ENCODE results near the gene SNRPE.

DNA sequence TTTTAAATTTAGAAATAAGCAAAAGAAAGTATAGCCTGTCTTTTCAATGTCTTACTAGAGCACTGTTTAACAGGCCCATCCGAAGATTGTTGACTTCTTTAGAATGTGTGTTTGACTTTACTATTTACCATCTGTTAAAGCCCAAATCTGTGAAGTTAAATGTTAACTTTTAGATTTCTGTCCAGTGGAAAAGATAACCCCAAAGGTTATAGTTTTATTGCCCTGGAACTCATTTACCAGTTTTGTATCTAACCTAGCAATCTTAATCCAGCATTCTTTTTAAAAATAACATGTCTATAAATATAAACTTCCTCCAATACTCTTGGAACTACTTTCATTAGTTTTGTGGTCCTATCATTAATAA is 37.9 kb downstream of the SNRPE start:
- TF ChIP-seq CTCF (conservative IDR thresholded peaks at IDR 0.05; ENCODE audit: low read length) (no peak), EZH2phosphoT487 (IDR thresholded peaks at IDR 0.05; ENCODE audit: borderline replicate concordance, low read depth, low read length) (no peak)
